ENCODE results near the gene PAQR9.

PAQR9 gene

DNA sequence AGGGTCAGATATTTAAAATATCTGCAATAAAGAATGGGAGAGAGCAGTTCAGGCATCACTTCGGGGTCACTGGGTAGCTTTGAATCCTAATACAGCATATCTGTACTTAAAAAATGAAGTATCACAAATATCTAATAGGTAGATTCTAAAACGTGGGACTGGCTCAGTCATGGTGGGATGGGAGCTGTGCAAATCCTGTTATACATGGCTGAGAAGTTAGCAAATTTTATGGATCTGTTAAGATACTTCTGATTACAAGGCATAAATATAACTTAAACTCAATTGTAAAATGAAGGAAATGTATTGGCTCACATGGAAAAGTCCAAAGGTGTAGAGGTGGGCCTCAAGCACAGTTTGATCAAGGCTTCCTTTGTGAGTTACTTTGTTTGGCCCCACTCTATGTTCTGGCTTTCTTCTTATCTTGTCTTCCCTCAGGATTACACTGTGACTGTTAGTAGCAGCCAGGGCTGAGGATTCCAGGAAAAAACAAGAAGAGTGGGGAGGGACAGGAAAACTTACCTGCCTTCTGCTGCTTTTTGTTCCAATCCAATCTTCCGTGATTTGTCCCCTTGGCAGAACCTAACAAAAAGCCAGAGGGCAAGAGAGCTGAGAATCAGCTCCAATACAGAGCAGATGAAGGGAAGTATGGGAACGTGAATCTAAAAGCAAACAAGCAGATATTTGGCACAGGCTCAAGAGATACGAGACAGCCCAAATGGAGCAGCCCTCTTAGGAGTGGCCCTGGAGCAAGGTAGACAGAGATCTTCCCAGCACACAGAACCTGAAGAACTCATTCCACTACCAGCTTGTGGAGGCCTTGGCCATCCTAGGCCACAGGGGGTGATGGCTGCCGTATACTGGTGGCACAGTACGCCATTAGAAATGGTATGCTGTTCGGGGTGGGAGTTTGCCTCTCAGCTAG, 10.9 kb downstream of the PAQR9 start:
- ATAC-seq (ENCODE audit: low read depth) (no peak), DNase-seq (ENCODE audit: low spot score) (no peak)
- H3K4me1 ChIP-seq (ENCODE audit: insufficient read depth, poor library complexity, severe bottlenecking), result no peaks in the 10 kb centered on the region
- no peaks in the 10 kb centered on the region for H3K9me3 ChIP-seq (ENCODE audit: severe bottlenecking)
- no peaks in the 10 kb centered on the region for H3K36me3 ChIP-seq (ENCODE audit: low read depth)
- H3K27me3 ChIP-seq (ENCODE audit: insufficient read depth, poor library complexity, severe bottlenecking), result no peaks in the 10 kb centered on the region
- TF ChIP-seq, protein P1, sequence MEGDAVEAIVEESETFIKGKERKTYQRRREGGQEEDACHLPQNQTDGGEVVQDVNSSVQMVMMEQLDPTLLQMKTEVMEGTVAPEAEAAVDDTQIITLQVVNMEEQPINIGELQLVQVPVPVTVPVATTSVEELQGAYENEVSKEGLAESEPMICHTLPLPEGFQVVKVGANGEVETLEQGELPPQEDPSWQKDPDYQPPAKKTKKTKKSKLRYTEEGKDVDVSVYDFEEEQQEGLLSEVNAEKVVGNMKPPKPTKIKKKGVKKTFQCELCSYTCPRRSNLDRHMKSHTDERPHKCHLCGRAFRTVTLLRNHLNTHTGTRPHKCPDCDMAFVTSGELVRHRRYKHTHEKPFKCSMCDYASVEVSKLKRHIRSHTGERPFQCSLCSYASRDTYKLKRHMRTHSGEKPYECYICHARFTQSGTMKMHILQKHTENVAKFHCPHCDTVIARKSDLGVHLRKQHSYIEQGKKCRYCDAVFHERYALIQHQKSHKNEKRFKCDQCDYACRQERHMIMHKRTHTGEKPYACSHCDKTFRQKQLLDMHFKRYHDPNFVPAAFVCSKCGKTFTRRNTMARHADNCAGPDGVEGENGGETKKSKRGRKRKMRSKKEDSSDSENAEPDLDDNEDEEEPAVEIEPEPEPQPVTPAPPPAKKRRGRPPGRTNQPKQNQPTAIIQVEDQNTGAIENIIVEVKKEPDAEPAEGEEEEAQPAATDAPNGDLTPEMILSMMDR (IDR thresholded peaks at IDR 0.05; ENCODE audit: poor library complexity, severe bottlenecking), result no peak
- no peak overlapping the region for H3K4me3 ChIP-seq (ENCODE audit: severe bottlenecking)
- H3K27ac ChIP-seq (ENCODE audit: poor library complexity, severe bottlenecking), result no peak overlapping the region

DNA sequence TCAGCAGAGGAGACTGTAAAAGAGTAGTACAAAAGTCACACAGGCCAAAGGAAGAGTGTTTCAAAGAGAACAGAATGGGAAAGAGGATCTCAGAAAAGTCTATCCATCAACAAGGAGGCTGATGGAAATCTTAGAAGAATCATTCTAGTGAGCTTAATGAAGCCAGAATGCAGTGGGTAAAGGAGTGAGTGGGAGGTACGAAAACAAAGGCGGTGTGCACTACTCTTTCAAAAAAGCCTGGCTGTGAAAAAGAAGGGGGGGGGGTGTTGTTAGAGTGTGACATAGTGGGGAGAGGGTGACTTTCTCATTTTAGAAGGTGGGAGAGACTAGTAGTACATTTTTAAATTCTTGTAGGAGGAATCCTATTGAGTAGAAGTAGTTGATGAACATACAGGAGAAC, 11.7 kb downstream of the PAQR9 start:
- TF ChIP-seq, protein P1 (IDR thresholded peaks at IDR 0.05; ENCODE audit: poor library complexity, severe bottlenecking), result no peak
- ATAC-seq (ENCODE audit: low read depth), result no peak

DNA sequence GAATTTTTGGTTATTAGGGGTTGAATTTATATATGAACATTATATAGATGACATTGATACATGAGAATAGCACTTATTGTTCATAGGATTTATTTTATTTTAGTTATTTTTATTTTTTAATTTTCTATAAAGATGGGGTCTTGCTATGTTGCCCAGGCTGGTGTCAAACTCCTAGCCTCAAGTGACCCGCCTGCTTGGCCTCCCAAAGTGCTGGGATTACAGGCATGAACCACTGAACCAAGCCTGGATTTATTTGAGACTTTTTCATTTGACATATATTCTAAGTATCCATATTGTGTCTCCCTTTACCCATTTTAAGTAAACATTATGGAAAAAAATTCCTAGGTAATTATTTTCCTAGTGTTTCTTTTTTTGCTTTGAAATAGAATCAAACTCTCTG, 12.5 kb downstream of the PAQR9 start:
- H3K9me3 ChIP-seq (ENCODE audit: severe bottlenecking), result no peaks in the 10 kb centered on the region
- no peak overlapping the region for H3K4me3 ChIP-seq (ENCODE audit: severe bottlenecking)
- H3K27ac ChIP-seq (ENCODE audit: poor library complexity, severe bottlenecking), result no peak overlapping the region
- ATAC-seq (ENCODE audit: low read depth) (no peak), DNase-seq (ENCODE audit: low spot score) (no peak)
- H3K4me1 ChIP-seq (ENCODE audit: insufficient read depth, poor library complexity, severe bottlenecking), result no peaks in the 10 kb centered on the region
- TF ChIP-seq, protein P1 (IDR thresholded peaks at IDR 0.05; ENCODE audit: poor library complexity, severe bottlenecking), result no peak
- no peaks in the 10 kb centered on the region for H3K36me3 ChIP-seq (ENCODE audit: low read depth)
- H3K27me3 ChIP-seq (ENCODE audit: insufficient read depth, poor library complexity, severe bottlenecking), result no peaks in the 10 kb centered on the region

More for the DNA sequence above, 11.7 kb downstream of the PAQR9 start:
- Histone ChIP-seq H3K36me3 (ENCODE audit: low read depth) (no peaks in the 10 kb centered on the region), H3K27me3 (ENCODE audit: insufficient read depth, poor library complexity, severe bottlenecking) (no peaks in the 10 kb centered on the region), H3K4me1 (ENCODE audit: insufficient read depth, poor library complexity, severe bottlenecking) (no peaks in the 10 kb centered on the region), H3K27ac (ENCODE audit: poor library complexity, severe bottlenecking) (no peak overlapping the region), H3K4me3 (ENCODE audit: severe bottlenecking) (no peak overlapping the region), H3K9me3 (ENCODE audit: severe bottlenecking) (no peaks in the 10 kb centered on the region)
- DNase-seq (ENCODE audit: low spot score), result no peak

DNA sequence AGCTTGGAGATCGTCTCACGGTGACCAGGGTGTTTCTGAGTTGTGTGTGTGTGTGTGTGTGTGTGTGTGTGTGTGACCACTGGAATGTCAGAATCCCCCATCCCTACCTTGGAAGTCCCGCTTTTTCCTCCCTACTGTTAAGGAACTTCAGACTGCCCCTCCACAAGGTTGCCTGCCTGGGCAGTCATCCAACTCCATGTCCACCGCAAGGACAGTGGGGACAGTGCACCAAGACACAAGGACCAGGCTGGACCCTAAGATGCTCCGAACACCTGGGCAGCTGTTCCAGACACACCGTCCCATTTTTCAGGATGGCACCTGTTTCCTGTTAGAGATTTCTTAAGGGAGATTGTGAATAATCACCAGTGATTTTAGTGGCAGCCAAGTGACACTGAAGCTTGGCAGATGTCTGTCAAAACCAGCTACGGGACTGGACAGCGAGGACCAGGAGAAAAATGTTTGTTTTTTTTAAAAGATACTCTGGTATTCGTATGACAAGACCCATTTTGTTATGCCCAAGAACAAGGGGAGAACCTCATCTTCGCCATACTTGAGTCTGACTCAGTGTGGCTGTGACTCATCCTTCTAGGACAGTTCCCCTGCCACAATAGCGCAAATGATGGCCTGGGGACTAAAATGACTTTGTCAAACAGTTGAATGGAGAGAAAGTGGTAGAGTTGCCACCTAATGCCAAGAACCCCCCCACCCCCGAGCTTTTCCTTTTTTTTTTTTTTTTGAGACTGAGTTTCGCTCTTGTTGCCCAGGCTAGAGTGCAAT, 15.5 kb downstream of the PAQR9 start:
- no peak for DNase-seq (ENCODE audit: low spot score)

More for the DNA sequence above, 15.5 kb downstream of the PAQR9 start:
- Histone ChIP-seq H3K4me1 (ENCODE audit: insufficient read depth, poor library complexity, severe bottlenecking) (peaks cover 10% of the 10 kb centered on the region), H3K27ac (ENCODE audit: poor library complexity, severe bottlenecking) (no peak overlapping the region), H3K36me3 (ENCODE audit: low read depth) (no peaks in the 10 kb centered on the region), H3K4me3 (ENCODE audit: severe bottlenecking) (no peak overlapping the region), H3K27me3 (ENCODE audit: insufficient read depth, poor library complexity, severe bottlenecking) (no peaks in the 10 kb centered on the region), H3K9me3 (ENCODE audit: severe bottlenecking) (no peaks in the 10 kb centered on the region)
- ATAC-seq (ENCODE audit: low read depth), result no peak
- TF ChIP-seq, protein P1 (IDR thresholded peaks at IDR 0.05; ENCODE audit: poor library complexity, severe bottlenecking), result no peak
